Activated CD4-positive, alpha-beta T cell treated with anti-CD3 and anti-CD28 coated beads, Interleukin-2, Interleukin-6, amounts not matched to agents 100 ng/mL and 50 ng/mL, durations not matched to agents 16 hours and 8 hours (primary cell): ENCODE results near the gene CREBZF.
"Not testable (repeated sequence)": the region's sequence is repeated elsewhere in the genome, so short reads cannot be mapped to it uniquely, and the experiment has no call there.

Experiments
- DNase-seq: peaks from one replicate; pipeline ENCODE4 v3.0.0-alpha.2; 2020

The CREBZF gene

GRCh38 chr11:85619499-85619898, 45.4 kb downstream of the CREBZF start:
- no peak for DNase-seq

- not testable (repeated sequence) for DNase-seq
These were observed 53.3 kb downstream of the CREBZF start for GRCh38 chr11:85611643-85612042.
